SH-SY5Y (cell line): Measurements from ENCODE around the gene SLC26A11.

Experiments used
- GATA2 ChIP-seq: IDR thresholded peaks from 2 replicates; pipeline ENCODE4 v1.6.1; 2011; ENCODE audit warnings: mild to moderate bottlenecking, low read depth, low read length
- GATA3 ChIP-seq: IDR thresholded peaks from 2 replicates; pipeline ENCODE4 v1.6.1; 2011; ENCODE audit warnings: low read depth, mild to moderate bottlenecking, low read length, moderate library complexity

Gene SLC26A11

GRCh38 chr17:80187515-80187941 is 32.7 kb upstream of the SLC26A11 start:
- TF ChIP-seq GATA3 (no peak), GATA2 (no peak)

- no peak for TF ChIP-seq GATA3
- no peak for TF ChIP-seq GATA2
Measured at GRCh38 chr17:80189611-80190010, 30.6 kb upstream of the SLC26A11 start.

GRCh38 chr17:80190716-80191115 is 29.5 kb upstream of the SLC26A11 start:
- TF ChIP-seq GATA2 (no peak), GATA3 (no peak)

GRCh38 chr17:80191192-80191591 is 29.0 kb upstream of the SLC26A11 start:
- no peak for TF ChIP-seq GATA3
- TF ChIP-seq GATA2, result no peak

- TF ChIP-seq GATA2 (no peak), GATA3 (no peak)
Measured at GRCh38 chr17:80191865-80192661, 28.2 kb upstream of the SLC26A11 start.

- TF ChIP-seq GATA3 (no peak), GATA2 (no peak)
Measured at GRCh38 chr17:80195141-80195540, 25.1 kb upstream of the SLC26A11 start.

- no peak for TF ChIP-seq GATA3
- TF ChIP-seq GATA2, result no peak
Measured at GRCh38 chr17:80195671-80196529, 24.3 kb upstream of the SLC26A11 start.

- no peak for TF ChIP-seq GATA3
- no peak for TF ChIP-seq GATA2
Measured at GRCh38 chr17:80196652-80197051, 23.6 kb upstream of the SLC26A11 start.

GRCh38 chr17:80198144-80198661 is 22.0 kb upstream of the SLC26A11 start:
- TF ChIP-seq GATA2, result no peak
- no peak for TF ChIP-seq GATA3

GRCh38 chr17:80201446-80201845 is 18.8 kb upstream of the SLC26A11 start:
- TF ChIP-seq GATA2 (no peak), GATA3 (no peak)

GRCh38 chr17:80202197-80202596 is 18.0 kb upstream of the SLC26A11 start:
- TF ChIP-seq GATA3 (no peak), GATA2 (no peak)

GRCh38 chr17:80203471-80203963 is 16.7 kb upstream of the SLC26A11 start:
- TF ChIP-seq GATA3, result no peak
- no peak for TF ChIP-seq GATA2

- TF ChIP-seq GATA2 (no peak), GATA3 (no peak)
Measured at GRCh38 chr17:80204626-80205468, 15.4 kb upstream of the SLC26A11 start.

- TF ChIP-seq GATA2, result no peak
- no peak for TF ChIP-seq GATA3
Measured at GRCh38 chr17:80205811-80206210, 14.4 kb upstream of the SLC26A11 start.
